Naive thymus-derived CD4-positive, alpha-beta T cell (primary cell): ENCODE measurements around the gene HPDL. TPM values are rescaled to one million over a fixed set of nuclear protein-coding genes. Genes with fewer than 3 reads are reported as not detected.

Experiments
- ATAC-seq: fragments of 150-1000 bp; cut with Tn5 transposase; 2 replicates; pipeline ENCODE4 v1.10.0; 2021; ENCODE audit warnings: mild to moderate bottlenecking, moderate library complexity
- CTCF ChIA-PET: fragments of 350-600 bp; sonication (Branson Sonifier 250); formaldehyde crosslinking; loops from one replicate; lab custom pipeline; 2021; ENCODE audit warnings: antibody characterized with exemption; lab: Charles Lee
- POLR2A ChIA-PET: fragments of 350-600 bp; sonication (Branson Sonifier 250); formaldehyde crosslinking; loops from one replicate; lab custom pipeline; 2021; ENCODE audit warnings: antibody characterized with exemption, inconsistent platforms; lab: Charles Lee
- DNase-seq, 9 donors: peaks; one replicate each; pipeline versions ENCODE4 v3.0.0 to v3.0.0-alpha.2; 2020 to 2022; ENCODE audit warnings: mixed read lengths in 1 of 9
- H3K27ac ChIP-seq: one replicate; pipeline ENCODE4 v1.7.0; 2013; ENCODE audit warnings: mild to moderate bottlenecking, low read depth, low read length, moderate library complexity
- H3K27me3 ChIP-seq, 2 donors: one replicate each; pipeline ENCODE4 v1.7.0; 2013; ENCODE audit warnings: low read length in 2 of 2, mild to moderate bottlenecking in 2 of 2, moderate library complexity in 2 of 2; ENCODE audit not compliant: control insufficient read depth in 2 of 2, insufficient read depth in 2 of 2
- H3K36me3 ChIP-seq, 3 experiments: 1 replicate in 2 of 3; 2 replicates in 1 of 3; pipeline ENCODE4 v1.7.0; 2013; ENCODE audit warnings: low read length in 3 of 3, mild to moderate bottlenecking in 3 of 3, moderate library complexity in 1 of 3; ENCODE audit not compliant: insufficient read depth in 3 of 3, control insufficient read depth in 2 of 3
- H3K4me1 ChIP-seq, 2 donors: one replicate each; pipeline ENCODE4 v1.7.0; 2013; ENCODE audit warnings: low read length in 2 of 2, mild to moderate bottlenecking in 2 of 2, moderate library complexity in 1 of 2; ENCODE audit not compliant: control insufficient read depth in 2 of 2, insufficient read depth in 2 of 2
- H3K4me3 ChIP-seq: 2 replicates; pipeline ENCODE4 v1.7.0; 2013; ENCODE audit warnings: mild to moderate bottlenecking, low read length
- H3K9me3 ChIP-seq, 3 experiments: 1 replicate in 2 of 3; 2 replicates in 1 of 3; pipeline ENCODE4 v1.7.0; 2013; ENCODE audit warnings: low read length in 3 of 3; ENCODE audit not compliant: control insufficient read depth in 2 of 3
- H3K27ac Mint-ChIP-seq, 9 donors: one replicate each; pipeline ENCODE4 v1.8.0; 2020 to 2022; ENCODE audit warnings: mixed read lengths in 9 of 9, mild to moderate bottlenecking in 8 of 9, moderate library complexity in 5 of 9, inconsistent platforms in 2 of 9
- H3K27me3 Mint-ChIP-seq, 5 donors: one replicate each; pipeline ENCODE4 v1.8.0; 2021 to 2022; ENCODE audit warnings: mixed read lengths in 5 of 5, mild to moderate bottlenecking in 1 of 5
- H3K36me3 Mint-ChIP-seq, 5 donors: one replicate each; pipeline ENCODE4 v1.8.0; 2020 to 2022; ENCODE audit warnings: mixed read lengths in 5 of 5, mild to moderate bottlenecking in 3 of 5, inconsistent platforms in 1 of 5
- H3K4me1 Mint-ChIP-seq, 7 donors: one replicate each; pipeline ENCODE4 v1.8.0; 2020 to 2022; ENCODE audit warnings: mixed read lengths in 7 of 7, mild to moderate bottlenecking in 3 of 7, inconsistent platforms in 1 of 7
- H3K4me3 Mint-ChIP-seq, 10 donors: one replicate each; pipeline ENCODE4 v1.8.0; 2020 to 2022; ENCODE audit warnings: mild to moderate bottlenecking in 10 of 10, mixed read lengths in 10 of 10, moderate library complexity in 6 of 10, inconsistent platforms in 2 of 10
- H3K9me3 Mint-ChIP-seq, 11 donors: one replicate each; pipeline ENCODE4 v1.8.0; 2020 to 2022; ENCODE audit warnings: mixed read lengths in 11 of 11, mild to moderate bottlenecking in 4 of 11, inconsistent platforms in 1 of 11, moderate library complexity in 1 of 11
- intact Hi-C, 2 donors: fragments of 100-400 bp; cut with micrococcal nuclease; formaldehyde crosslinking; loops; one replicate each; pipeline ENCODE4 v1.15.1; 2023
- polyA plus RNA-seq, 2 donors: library from polyadenylated mRNA; unstranded; fragments of 300-500 nt; fragmentation: Illumina TruSeq; gene quantifications; one replicate each; pipeline ENCODE4 v1.2.3, GENCODE V29; 2021
- total RNA-seq, 6 experiments: library from RNA in 5 of 6; stranded (reverse) in 5 of 6; gene quantifications; 1 replicate in 5 of 6; 2 replicates in 1 of 6; pipeline ENCODE4 v1.2.3 and lab custom pipeline; 2021 to 2026

The HPDL gene
- total and polyA plus RNA-seq, 7 experiments from 2014 or later = 0.32 to 6.7 (median 0.69) TPM

DNA sequence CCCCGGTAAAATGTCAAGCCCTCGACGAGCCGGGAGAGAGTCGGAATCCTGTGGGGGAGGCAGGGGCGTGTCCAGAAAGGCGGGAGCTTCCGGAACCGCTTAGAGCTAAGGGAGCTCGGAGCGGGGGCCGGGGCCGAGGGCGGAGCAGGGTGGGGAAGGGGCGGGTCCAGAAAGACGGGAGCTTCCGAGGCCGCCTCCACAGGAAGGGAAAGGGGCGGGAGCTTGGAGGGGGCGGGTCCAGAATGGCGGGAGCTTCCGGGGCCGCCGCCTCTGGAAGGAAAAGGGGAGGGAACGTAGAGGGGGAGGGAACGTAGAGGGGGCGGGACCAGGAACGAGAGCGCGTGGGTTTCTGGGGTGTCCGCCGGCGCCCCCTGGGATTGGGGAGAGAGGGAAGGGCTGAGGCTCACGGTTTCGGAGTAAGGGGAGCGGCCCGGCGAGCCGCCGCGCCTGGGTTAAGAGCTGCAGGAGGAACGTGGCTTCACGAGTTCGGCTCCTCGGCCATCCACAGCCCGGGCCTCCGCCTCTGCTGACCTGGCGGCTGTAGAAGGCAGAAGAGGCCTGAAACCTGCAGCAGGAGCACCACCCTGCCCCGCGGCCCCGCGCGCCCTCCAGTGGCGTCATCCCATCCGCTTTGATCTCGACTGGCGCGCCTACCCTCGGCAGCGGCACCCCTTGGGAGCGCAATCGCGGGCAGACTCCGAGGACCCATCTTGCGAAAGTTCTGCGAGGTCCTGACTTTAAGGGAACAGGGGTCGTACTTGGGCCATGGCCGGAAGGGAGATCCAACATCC, 23.0 kb upstream of the HPDL start:
- CTCF ChIA-PET = interaction anchor here (0.5 to 11.7 kb wide), 12 partner anchors 10 to 573 kb away, joined by 3 to 255 read pairs (median 3); partner anchors contain the start of genes CCDC163, HECTD3, MMACHC and MUTYH
- Mint-ChIP-seq H3K4me3 (peak overlapping the region; percentile 89 to 96 (median 92)), H3K27ac (peak overlapping the region; percentile 90 to 97 (median 95)), H3K4me1 (peaks cover 6 to 32% (median 26%) of the 10 kb centered on the region in 7 donors), H3K36me3 (no peaks in the 10 kb centered on the region), H3K9me3 (no peaks in the 10 kb centered on the region), H3K27me3 (no peaks in the 10 kb centered on the region)
- POLR2A ChIA-PET = interaction anchor here (0.6 to 8.4 kb wide), 26 partner anchors 23 to 630 kb away, joined by 3 to 126 read pairs (median 5); partner anchors contain the start of genes AKR1A1, ARMH1, CCDC163 and DYNLT4
- ATAC-seq (peak; percentile 94), DNase-seq (peak; percentile 86 to 96 (median 93))
- Histone ChIP-seq H3K27ac (peak overlapping the region; percentile 88), H3K4me3 (peak overlapping the region; percentile 95), H3K9me3 (no peaks in the 10 kb centered on the region), H3K27me3 (no peaks in the 10 kb centered on the region), H3K4me1 (peaks cover 7 to 9% of the 10 kb centered on the region in 2 donors), H3K36me3 (no peaks in the 10 kb centered on the region)
- intact Hi-C loops = loop anchor here (1.0 to 10.0 kb wide), 24 partner anchors 23 to 944 kb away; partner anchors contain the start of genes ARMH1 (in 2 of the 2), CCDC163 (in 2 of the 2), EIF2B3 (in 2 of the 2) and HPDL (in 2 of the 2)

DNA sequence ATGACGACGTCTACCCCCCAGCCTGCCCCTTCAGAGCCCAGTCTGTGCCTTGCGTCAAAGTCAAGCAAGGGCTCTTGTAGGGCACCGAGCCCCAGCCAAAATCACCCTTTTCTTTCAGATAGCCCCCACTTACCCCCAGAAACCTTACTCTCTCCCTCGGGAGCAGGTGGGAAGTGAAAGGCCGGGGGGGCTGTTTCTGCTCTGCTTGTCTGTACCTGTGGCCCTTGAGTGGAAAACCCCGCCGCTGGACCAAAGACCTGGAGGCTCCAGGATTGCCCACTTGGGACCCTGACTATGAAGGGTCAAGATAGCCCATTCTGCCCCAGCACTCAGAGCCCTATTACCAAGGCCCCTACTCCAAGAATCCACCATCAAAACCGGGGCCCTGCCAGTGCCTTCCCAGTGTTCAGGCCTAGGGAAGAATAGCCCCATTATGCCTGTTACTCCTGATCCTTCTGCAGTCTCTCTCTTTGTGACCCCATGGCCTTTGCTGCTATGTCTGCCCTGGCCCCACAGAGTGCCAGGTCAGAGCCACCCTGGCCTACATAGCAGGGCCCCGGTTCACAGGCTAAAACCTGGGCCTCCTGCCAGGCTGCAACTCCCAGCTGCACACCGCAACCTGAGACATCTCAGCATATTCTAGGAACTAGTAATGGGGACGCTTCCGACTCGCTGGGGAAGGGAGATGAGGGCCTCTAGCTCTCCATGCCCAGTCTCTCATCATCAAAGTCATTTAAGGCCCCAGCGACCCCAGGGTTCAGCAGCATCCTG, 22.2 kb upstream of the HPDL start:
- Mint-ChIP-seq H3K36me3 (no peaks in the 10 kb centered on the region), H3K4me1 (peaks cover 6 to 32% (median 26%) of the 10 kb centered on the region in 7 donors), H3K27ac (peak overlapping the region; percentile 90 to 97 (median 95)), H3K27me3 (no peaks in the 10 kb centered on the region), H3K9me3 (no peaks in the 10 kb centered on the region), H3K4me3 (peak overlapping the region; percentile 89 to 96 (median 92))
- H3K4me3 ChIP-seq = peak overlapping the region; percentile 95
- ChIA-PET CTCF (interaction anchor here (0.7 to 11.7 kb wide), 5 partner anchors 11 to 297 kb away, joined by 3 to 255 read pairs (median 3); partner anchors contain the start of genes HECTD3 and UROD), POLR2A (interaction anchor here (0.9 to 8.4 kb wide), 9 partner anchors 10 to 573 kb away, joined by 3 to 126 read pairs (median 10); partner anchors contain the start of genes CCDC163, EIF2B3, HECTD3 and MMACHC)
- peaks cover 7 to 9% of the 10 kb centered on the region in 2 donors for H3K4me1 ChIP-seq
- H3K36me3 ChIP-seq = no peaks in the 10 kb centered on the region
- peak in 1 of 9 donors; percentile 25 for DNase-seq
- ATAC-seq = no peak
- no peaks in the 10 kb centered on the region for H3K9me3 ChIP-seq
- H3K27ac ChIP-seq = peak overlapping the region; percentile 88
- no peaks in the 10 kb centered on the region for H3K27me3 ChIP-seq
- intact Hi-C loops = loop anchor here (1.0 to 10.0 kb wide), 5 partner anchors 246 to 943 kb away; partner anchors contain the start of genes AKR1A1 (in 1 of the 2), KIF2C (in 1 of the 2), MAST2 (in 1 of the 2) and PLK3 (in 1 of the 2)

GRCh38 chr1:45305231-45305630, 21.5 kb upstream of the HPDL start:
- Histone ChIP-seq H3K4me1 (peaks cover 7 to 9% of the 10 kb centered on the region in 2 donors), H3K9me3 (no peaks in the 10 kb centered on the region), H3K27ac (peak overlapping the region; percentile 88), H3K4me3 (no peak overlapping the region), H3K36me3 (no peaks in the 10 kb centered on the region), H3K27me3 (no peaks in the 10 kb centered on the region)
- peak overlapping the region; percentile 7 to 96 (median 90) for H3K4me3 Mint-ChIP-seq
- peak overlapping the region; percentile 19 to 97 (median 93) for H3K27ac Mint-ChIP-seq
- no peak for ATAC-seq
- H3K27me3 Mint-ChIP-seq = no peaks in the 10 kb centered on the region
- POLR2A ChIA-PET = interaction anchor here (0.9 to 5.3 kb wide), 3 partner anchors 9 to 195 kb away, joined by 3 to 85 read pairs (median 3); partner anchors contain the start of genes CCDC163, MMACHC, MUTYH and TOE1
- DNase-seq = no peak
- peaks cover 6 to 32% (median 26%) of the 10 kb centered on the region in 7 donors for H3K4me1 Mint-ChIP-seq
- no peaks in the 10 kb centered on the region for H3K36me3 Mint-ChIP-seq
- no peaks in the 10 kb centered on the region for H3K9me3 Mint-ChIP-seq
- intact Hi-C loops = loop anchor here (2.0 to 10.0 kb wide), 2 partner anchors 500 to 566 kb away; partner anchors contain the start of genes KIF2C (in 1 of the 2) and MAST2 (in 1 of the 2)
- CTCF ChIA-PET = interaction anchor here (0.7 to 11.7 kb wide), 4 partner anchors 10 to 290 kb away, joined by 3 to 255 read pairs (median 4); partner anchors contain the start of genes HECTD3 and UROD

GRCh38 chr1:45306319-45306718, 20.4 kb upstream of the HPDL start:
- no peaks in the 10 kb centered on the region for H3K36me3 ChIP-seq
- Mint-ChIP-seq H3K4me1 (peaks cover 6 to 32% (median 23%) of the 10 kb centered on the region in 7 donors), H3K36me3 (no peaks in the 10 kb centered on the region), H3K27ac (peak overlapping the region in 3 of 9 donors; percentile 51 to 93 (median 93)), H3K27me3 (no peaks in the 10 kb centered on the region), H3K4me3 (peak overlapping the region in 1 of 10 donors; percentile 67), H3K9me3 (no peaks in the 10 kb centered on the region)
- H3K27me3 ChIP-seq = no peaks in the 10 kb centered on the region
- peaks cover 7 to 9% of the 10 kb centered on the region in 2 donors for H3K4me1 ChIP-seq
- DNase-seq (peak in 1 of 9 donors; percentile 35), ATAC-seq (no peak)
- H3K4me3 ChIP-seq = no peak overlapping the region
- H3K9me3 ChIP-seq = no peaks in the 10 kb centered on the region
- CTCF ChIA-PET = interaction anchor here (0.7 to 1.6 kb wide), 2 partner anchors 292 to 506 kb away, joined by 3 to 4 read pairs; partner anchors contain the start of gene PLK3
- intact Hi-C loops = loop anchor here in 1 of 2 donors (10.0 kb wide), 1 partner anchor 498 kb away; the partner anchor contains the start of gene MAST2
- POLR2A ChIA-PET = interaction anchor here (1.0 to 5.3 kb wide), 3 partner anchors 34 to 583 kb away, joined by 3 to 85 read pairs (median 3); partner anchors contain the start of genes MMACHC, MUTYH and TOE1
- no peak overlapping the region for H3K27ac ChIP-seq

DNA sequence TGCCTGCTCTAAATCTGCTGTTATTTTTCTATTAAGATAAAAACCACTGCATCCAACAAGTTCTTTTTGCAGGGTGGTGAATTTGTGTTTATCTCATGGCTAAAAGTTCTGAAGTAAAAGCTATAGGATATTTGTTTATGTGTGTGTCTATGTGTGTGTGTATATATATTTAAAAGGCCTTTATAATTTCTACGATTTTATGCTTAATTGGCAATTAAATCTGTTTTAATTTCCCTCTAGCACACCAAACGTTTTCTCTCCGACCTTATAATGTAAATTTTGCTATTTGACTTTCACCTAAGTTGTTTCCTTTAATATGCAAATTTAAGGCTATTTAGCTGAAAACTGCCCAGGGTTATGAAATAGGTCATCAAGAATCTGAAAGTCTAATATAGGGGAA, 19.8 kb upstream of the HPDL start:
- intact Hi-C loops = loop anchor here in 1 of 2 donors (10.0 kb wide), 1 partner anchor 498 kb away; the partner anchor contains the start of gene MAST2
- CTCF ChIA-PET = interaction anchor here (1.6 to 2.1 kb wide), 2 partner anchors 288 to 292 kb away, joined by 4 to 5 read pairs; no protein-coding TSS in a partner anchor
- no peak for DNase-seq
- Histone ChIP-seq H3K9me3 (no peaks in the 10 kb centered on the region), H3K4me3 (no peak overlapping the region), H3K27me3 (no peaks in the 10 kb centered on the region), H3K36me3 (no peaks in the 10 kb centered on the region), H3K4me1 (peaks cover 7 to 9% of the 10 kb centered on the region in 2 donors), H3K27ac (no peak overlapping the region)
- POLR2A ChIA-PET = interaction anchor here (0.7 to 1.0 kb wide), 2 partner anchors 194 to 333 kb away, joined by 3 read pairs; partner anchors contain the start of gene MMACHC
- Mint-ChIP-seq H3K27ac (no peak overlapping the region), H3K4me1 (peaks cover 6 to 32% (median 21%) of the 10 kb centered on the region in 7 donors), H3K36me3 (no peaks in the 10 kb centered on the region), H3K9me3 (no peaks in the 10 kb centered on the region), H3K4me3 (no peak overlapping the region), H3K27me3 (no peaks in the 10 kb centered on the region)
- no peak for ATAC-seq
